ENCODE results near the gene SSTR3. TPM values are rescaled to one million over a fixed set of nuclear protein-coding genes. Genes with fewer than 3 reads are reported as not detected.

SSTR3 gene
- total and polyA plus RNA-seq, 10 of the 15 experiments (the other 5 are each of a cell fraction or from before 2014, with no cell fraction given) = 0.03 to 4.5 (median 2.4) TPM

- TF ChIP-seq E4F1 (IDR thresholded peaks at IDR 0.05; ENCODE audit: borderline replicate concordance, partially characterized antibody) (no peak), CHD2 (IDR thresholded peaks at IDR 0.05; ENCODE audit: borderline replicate concordance, low read depth, low read length) (peak; percentile 39; the same call in 1 of the 2 replicates), EGR1 (IDR thresholded peaks at IDR 0.05; ENCODE audit: borderline replicate concordance in 1 of 2, low read depth in 2 of 2, low read length in 2 of 2) (no peak), BCL11A (IDR thresholded peaks at IDR 0.05; ENCODE audit: low read depth, low read length) (no peak), GABPA (IDR thresholded peaks at IDR 0.05; ENCODE audit: low read depth) (no peak), NFYB (IDR thresholded peaks at IDR 0.05; ENCODE audit: insufficient read depth, low read depth, low read length) (no peak), SMARCA5 (IDR thresholded peaks at IDR 0.05) (peak; percentile 95), MLLT1 (IDR thresholded peaks at IDR 0.05) (peak; percentile 73), POLR2AphosphoS2 (IDR thresholded peaks at IDR 0.05; ENCODE audit: low read depth, low read length) (no peak; the same call in 1 of the 2 replicates), SP1 (IDR thresholded peaks at IDR 0.05; ENCODE audit: low read depth, low read length) (peak; percentile 49), BRCA1 (IDR thresholded peaks at IDR 0.05; ENCODE audit: low read depth, low read length) (no peak), ZNF207 (IDR thresholded peaks at IDR 0.05; ENCODE audit: borderline replicate concordance) (no peak; the same call in 1 of the 2 replicates), NFIC (IDR thresholded peaks at IDR 0.05; ENCODE audit: low read depth, low read length) (no peak), NFYA (IDR thresholded peaks at IDR 0.05; ENCODE audit: borderline replicate concordance, low read depth, low read length) (no peak), MEF2B (IDR thresholded peaks at IDR 0.05; ENCODE audit: partially characterized antibody, poor library complexity, severe bottlenecking) (peak; percentile 86), TCF12 (IDR thresholded peaks at IDR 0.05; ENCODE audit: low read depth, low read length) (0 out of 2 replicates have a peak, but pooled peaks have one; percentile 31), IKZF2 (IDR thresholded peaks at IDR 0.05) (peak in 1 of 2 experiments; percentile 38; a peak in 1 of 4 replicates), SIX5 (IDR thresholded peaks at IDR 0.05; ENCODE audit: low read depth, low read length, severe bottlenecking) (no peak), ELK1 (IDR thresholded peaks at IDR 0.05; ENCODE audit: low read depth, low read length) (peak; percentile 51; the same call in 1 of the 2 replicates), HDGF (IDR thresholded peaks at IDR 0.05) (peak; percentile 91), RAD21 (IDR thresholded peaks at IDR 0.05; ENCODE audit: insufficient read depth, low read depth, low read length) (no peak)
- TF ChIP-seq, protein P1, sequence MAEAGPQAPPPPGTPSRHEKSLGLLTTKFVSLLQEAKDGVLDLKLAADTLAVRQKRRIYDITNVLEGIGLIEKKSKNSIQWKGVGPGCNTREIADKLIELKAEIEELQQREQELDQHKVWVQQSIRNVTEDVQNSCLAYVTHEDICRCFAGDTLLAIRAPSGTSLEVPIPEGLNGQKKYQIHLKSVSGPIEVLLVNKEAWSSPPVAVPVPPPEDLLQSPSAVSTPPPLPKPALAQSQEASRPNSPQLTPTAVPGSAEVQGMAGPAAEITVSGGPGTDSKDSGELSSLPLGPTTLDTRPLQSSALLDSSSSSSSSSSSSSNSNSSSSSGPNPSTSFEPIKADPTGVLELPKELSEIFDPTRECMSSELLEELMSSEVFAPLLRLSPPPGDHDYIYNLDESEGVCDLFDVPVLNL (IDR thresholded peaks at IDR 0.05; ENCODE audit: low read depth, low read length) = no peak
- TF ChIP-seq, protein P2, sequence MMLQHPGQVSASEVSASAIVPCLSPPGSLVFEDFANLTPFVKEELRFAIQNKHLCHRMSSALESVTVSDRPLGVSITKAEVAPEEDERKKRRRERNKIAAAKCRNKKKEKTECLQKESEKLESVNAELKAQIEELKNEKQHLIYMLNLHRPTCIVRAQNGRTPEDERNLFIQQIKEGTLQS (IDR thresholded peaks at IDR 0.05; ENCODE audit: borderline replicate concordance, extremely low read depth, low read depth, low read length) = no peak
Observed at GRCh38 chr22:37229805-37230672, 17.8 kb upstream of the SSTR3 start (continued).

All from GM12878 (cell line).